CD4-positive, alpha-beta T cell (primary cell): ENCODE results near the gene NFKBIA. TPM values are rescaled to one million over a fixed set of nuclear protein-coding genes. Genes with fewer than 3 reads are reported as not detected.

Source experiments
- ATAC-seq: fragments of 200-7000 bp; cut with Tn5 transposase; one replicate; pipeline ENCODE4 v1.10.0; 2022; ENCODE audit warnings: mild to moderate bottlenecking; ENCODE audit not compliant: poor library complexity
- CTCF ChIA-PET: fragments of 350-600 bp; sonication (Branson Sonifier 250); formaldehyde crosslinking; loops from one replicate; lab custom pipeline; 2021; ENCODE audit warnings: antibody characterized with exemption, inconsistent platforms; lab: Charles Lee
- POLR2A ChIA-PET: fragments of 350-600 bp; sonication (Branson Sonifier 250); formaldehyde crosslinking; loops from one replicate; lab custom pipeline; 2021; ENCODE audit warnings: antibody characterized with exemption, inconsistent platforms; lab: Charles Lee
- DNase-seq, 14 experiments: peaks; one replicate each; pipeline ENCODE4 v3.0.0-alpha.2; 2013 to 2020; ENCODE audit warnings: mixed read lengths in 2 of 14
- H3K27ac ChIP-seq, 2 donors: one replicate each; pipeline versions ENCODE4 v1.5.1 to v1.7.0; 2013; ENCODE audit warnings: low read length in 2 of 2, low read depth in 1 of 2, mild to moderate bottlenecking in 1 of 2
- H3K27me3 ChIP-seq, 2 experiments: 1 replicate in 1 of 2; 2 replicates in 1 of 2; pipeline versions ENCODE4 v1.6.1 to v1.7.0; 2013; ENCODE audit warnings: low read length in 2 of 2, control low read depth in 1 of 2, mild to moderate bottlenecking in 1 of 2, moderate library complexity in 1 of 2; ENCODE audit not compliant: insufficient read depth in 2 of 2, control insufficient read depth in 1 of 2
- H3K36me3 ChIP-seq: one replicate; pipeline ENCODE4 v1.6.1; 2013; ENCODE audit warnings: low read length, control low read depth; ENCODE audit not compliant: insufficient read depth
- H3K4me1 ChIP-seq: one replicate; pipeline ENCODE4 v1.6.1; 2013; ENCODE audit warnings: low read length, control low read depth; ENCODE audit not compliant: insufficient read depth
- H3K4me3 ChIP-seq: one replicate; pipeline ENCODE4 v1.5.1; 2013; ENCODE audit warnings: mild to moderate bottlenecking, low read length, moderate library complexity
- H3K9me3 ChIP-seq, 2 experiments: 1 replicate in 1 of 2; 2 replicates in 1 of 2; pipeline versions ENCODE4 v1.6.1 to v1.7.0; 2013; ENCODE audit warnings: low read length in 2 of 2, mild to moderate bottlenecking in 2 of 2, control low read depth in 1 of 2, moderate library complexity in 1 of 2; ENCODE audit not compliant: control insufficient read depth in 1 of 2, insufficient read depth in 1 of 2
- H3K27ac Mint-ChIP-seq: one replicate; pipeline ENCODE4 v1.8.0; 2020; ENCODE audit warnings: mixed read lengths
- H3K27me3 Mint-ChIP-seq: one replicate; pipeline ENCODE4 v1.8.0; 2021; ENCODE audit warnings: mixed read lengths
- H3K36me3 Mint-ChIP-seq: one replicate; pipeline ENCODE4 v1.8.0; 2021; ENCODE audit warnings: low read depth, mixed read lengths
- H3K4me1 Mint-ChIP-seq: one replicate; pipeline ENCODE4 v1.8.0; 2021; ENCODE audit warnings: low read depth, mixed read lengths
- H3K4me3 Mint-ChIP-seq: one replicate; pipeline ENCODE4 v1.8.0; 2020; ENCODE audit warnings: mild to moderate bottlenecking, mixed read lengths
- H3K9me3 Mint-ChIP-seq: one replicate; pipeline ENCODE4 v1.8.0; 2020; ENCODE audit warnings: mixed read lengths
- CTCF ChIP-seq: fragments of 200-600 bp; IDR thresholded peaks from one replicate; pipeline ENCODE4 v1.8.0; 2022; ENCODE audit warnings: antibody characterized with exemption, mild to moderate bottlenecking
- intact Hi-C, 2 experiments: fragments of 100-400 bp; cut with DNase I in 1 of 2; cut with micrococcal nuclease in 1 of 2; formaldehyde crosslinking; loops; one replicate each; pipeline versions ENCODE4 v1.15.1 to v1.9.0; 2023 to 2025; cut with DNase I, micrococcal nuclease
- total RNA-seq, 174 experiments: library from RNA in 2 of 174; stranded (reverse) in 2 of 174; gene quantifications; one replicate each; pipeline ENCODE4 v1.2.3 and lab custom pipeline; 2021 to 2026

Gene NFKBIA
- total RNA-seq, 2 experiments from 2014 or later, result 977 to 1,030 TPM

- Mint-ChIP-seq H3K4me3 (peak overlapping the region; percentile 97), H3K36me3 (peaks cover 70% of the 10 kb centered on the region), H3K27me3 (no peaks in the 10 kb centered on the region), H3K27ac (peak overlapping the region; percentile 100), H3K4me1 (peaks cover 70% of the 10 kb centered on the region), H3K9me3 (no peaks in the 10 kb centered on the region)
- Histone ChIP-seq H3K4me1 (peaks cover 46% of the 10 kb centered on the region), H3K27ac (peak overlapping the region; percentile 98 to 100), H3K9me3 (no peaks in the 10 kb centered on the region), H3K4me3 (peak overlapping the region; percentile 86), H3K36me3 (peaks cover 45% of the 10 kb centered on the region), H3K27me3 (no peaks in the 10 kb centered on the region)
- no peak for ATAC-seq
- POLR2A ChIA-PET, result interaction anchor here (0.9 to 7.6 kb wide), 9 partner anchors 8 to 419 kb away, joined by 3 to 173 read pairs (median 7); partner anchors contain the start of genes FAM177A1, PSMA6 and SRP54
- TF ChIP-seq CTCF, result no peak
- CTCF ChIA-PET, result interaction anchor here (0.7 to 1.6 kb wide), 4 partner anchors 15 to 187 kb away, joined by 3 to 4 read pairs (median 4); no protein-coding TSS in a partner anchor
- peak in 2 of 14 experiments; percentile 36 to 46 for DNase-seq
- intact Hi-C loops, result loop anchor here (2.0 to 10.0 kb wide), 7 partner anchors 15 to 939 kb away; partner anchors contain the start of genes BAZ1A (in 2 of the 2), RALGAPA1 (in 1 of the 2), SPTSSA (in 1 of the 2) and SRP54 (in 1 of the 2)
These were observed 2.9 kb downstream of the NFKBIA start for GRCh38 chr14:35401422-35402265.

GRCh38 chr14:35400648-35401421, 3.7 kb downstream of the NFKBIA start:
- ATAC-seq (no peak), DNase-seq (peak in 7 of 14 experiments; percentile 17 to 69 (median 43))
- no peaks in the 10 kb centered on the region for H3K9me3 ChIP-seq
- peaks cover 44% of the 10 kb centered on the region for H3K4me1 ChIP-seq
- intact Hi-C loops, result loop anchor here (5.0 to 10.0 kb wide), 5 partner anchors 406 to 939 kb away; partner anchors contain the start of genes BAZ1A (in 2 of the 2), RALGAPA1 (in 1 of the 2), SPTSSA (in 1 of the 2) and SRP54 (in 1 of the 2)
- H3K36me3 Mint-ChIP-seq, result peaks cover 70% of the 10 kb centered on the region
- H3K27me3 Mint-ChIP-seq, result no peaks in the 10 kb centered on the region
- H3K27ac ChIP-seq, result peak overlapping the region; percentile 14 to 100
- peak overlapping the region; percentile 86 for H3K4me3 ChIP-seq
- peaks cover 62% of the 10 kb centered on the region for H3K4me1 Mint-ChIP-seq
- H3K27me3 ChIP-seq, result no peaks in the 10 kb centered on the region
- TF ChIP-seq CTCF, result no peak
- H3K9me3 Mint-ChIP-seq, result no peaks in the 10 kb centered on the region
- POLR2A ChIA-PET, result interaction anchor here (0.8 to 7.6 kb wide), 3 partner anchors 16 to 108 kb away, joined by 4 to 173 read pairs (median 89); partner anchors contain the start of gene PSMA6
- CTCF ChIA-PET, result interaction anchor here (0.6 kb wide), 1 partner anchor 340 kb away, joined by 3 read pairs; no protein-coding TSS in a partner anchor
- peak overlapping the region; percentile 100 for H3K27ac Mint-ChIP-seq
- peaks cover 45% of the 10 kb centered on the region for H3K36me3 ChIP-seq
- H3K4me3 Mint-ChIP-seq, result peak overlapping the region; percentile 97
